HG03095 (cell line): ENCODE results near the gene SLC1A4.
"Not testable (repeated sequence)": the region's sequence is repeated elsewhere in the genome, so short reads cannot be mapped to it uniquely, and the experiment has no call there.

Source experiments
- ATAC-seq: cut with Tn5 transposase; IDR thresholded peaks from one replicate; pipeline ENCODE4 v1.9.1; 2021; ENCODE audit warnings: moderate library complexity; ENCODE audit not compliant: unreplicated experiment

SLC1A4 gene

DNA sequence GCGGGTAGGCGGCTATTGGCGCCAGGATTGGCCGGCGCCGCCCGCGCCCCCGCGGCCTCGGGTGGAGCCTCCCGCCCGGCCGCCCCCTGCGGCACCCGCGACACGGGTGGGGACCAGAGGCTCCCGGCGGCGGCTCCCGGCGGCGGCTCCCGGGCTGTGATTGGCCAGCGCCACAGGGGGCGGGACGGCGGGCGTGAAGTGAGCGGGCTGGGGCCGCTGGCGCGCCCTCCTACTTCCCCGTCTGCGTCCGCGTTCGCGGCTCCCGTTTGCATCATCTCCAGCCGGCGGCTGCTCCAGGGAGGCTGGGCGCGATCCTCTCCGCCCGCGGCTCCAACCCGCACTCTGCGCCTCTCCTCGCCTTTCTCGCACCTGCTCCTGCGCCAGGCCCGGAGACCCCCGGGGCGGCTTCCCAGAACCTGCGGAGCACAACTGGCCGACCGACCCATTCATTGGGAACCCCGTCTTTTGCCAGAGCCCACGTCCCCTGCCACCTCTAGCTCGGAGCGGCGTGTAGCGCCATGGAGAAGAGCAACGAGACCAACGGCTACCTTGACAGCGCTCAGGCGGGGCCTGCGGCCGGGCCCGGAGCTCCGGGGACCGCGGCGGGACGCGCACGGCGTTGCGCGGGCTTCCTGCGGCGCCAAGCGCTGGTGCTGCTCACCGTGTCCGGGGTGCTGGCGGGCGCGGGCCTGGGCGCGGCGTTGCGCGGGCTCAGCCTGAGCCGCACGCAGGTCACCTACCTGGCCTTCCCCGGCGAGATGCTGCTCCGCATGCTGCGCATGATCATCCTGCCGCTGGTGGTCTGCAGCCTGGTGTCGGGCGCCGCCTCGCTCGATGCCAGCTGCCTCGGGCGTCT, at the start of gene SLC1A4:
Gene SLC1A4, plus strand, starts transcription at position 274 of the 856 bp plus-strand sequence. Its CDS starts 245 bp downstream, at position 519.
- ATAC-seq = peak; percentile 68

DNA sequence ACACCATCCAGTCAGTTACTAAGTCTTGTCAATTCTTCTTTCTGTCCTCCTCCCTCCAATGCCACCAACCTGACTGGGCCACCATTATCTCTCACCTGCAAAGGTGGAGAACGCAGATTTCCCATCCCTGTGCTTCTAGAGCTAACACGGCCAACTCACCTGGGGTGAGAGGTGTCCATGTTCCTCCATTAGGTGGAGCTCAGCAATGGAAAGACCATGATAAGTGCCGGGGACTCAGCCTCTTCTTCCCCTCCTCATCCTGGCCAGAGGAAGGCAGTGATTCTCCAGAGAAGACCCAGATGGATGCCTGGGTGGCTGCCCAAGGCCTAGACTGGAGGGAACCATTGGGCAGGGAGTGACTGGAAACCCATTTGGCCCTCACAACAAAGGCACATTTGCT, 48.1 kb upstream of the SLC1A4 start:
- ATAC-seq = no peak

DNA sequence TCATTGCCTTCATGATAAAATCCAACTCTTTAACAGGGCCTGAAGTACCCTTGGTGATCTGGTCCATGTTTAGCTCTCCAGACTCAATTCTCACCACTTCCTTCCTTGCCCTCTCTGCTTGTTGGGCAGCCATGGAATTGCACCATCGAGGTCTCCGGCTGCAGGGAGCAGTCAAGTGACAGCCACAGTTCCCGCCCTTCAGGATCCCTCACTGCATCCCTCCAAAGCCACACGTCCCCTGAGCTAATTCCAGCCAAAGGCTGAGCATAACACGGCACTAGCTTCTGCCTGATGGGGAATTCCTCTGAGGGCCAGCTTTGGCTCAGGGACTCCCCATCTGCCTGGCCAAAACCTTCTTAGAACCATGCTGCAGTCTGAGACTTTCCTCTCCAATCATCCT, 47.4 kb upstream of the SLC1A4 start:
- ATAC-seq = no peak

DNA sequence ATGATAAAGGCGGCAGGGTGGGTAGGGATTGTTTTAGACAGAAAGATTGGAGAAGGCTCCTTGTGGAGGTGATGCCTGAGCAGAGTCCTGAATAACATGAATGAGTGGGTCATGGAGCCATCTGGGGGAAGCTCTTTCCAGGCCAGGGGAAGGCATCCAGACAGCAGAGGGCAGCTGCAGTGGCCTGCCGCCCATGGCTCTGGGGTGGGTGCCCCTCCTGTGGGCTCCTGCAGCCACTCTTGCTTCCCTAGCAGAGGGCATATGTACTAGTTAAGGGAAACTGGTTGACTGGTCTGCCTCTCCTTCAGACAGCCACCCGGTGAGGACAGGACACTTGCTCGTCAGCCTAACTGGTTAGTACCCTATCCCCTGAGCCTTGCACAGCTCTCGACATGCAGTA, 46.5 kb upstream of the SLC1A4 start:
- no peak for ATAC-seq

DNA sequence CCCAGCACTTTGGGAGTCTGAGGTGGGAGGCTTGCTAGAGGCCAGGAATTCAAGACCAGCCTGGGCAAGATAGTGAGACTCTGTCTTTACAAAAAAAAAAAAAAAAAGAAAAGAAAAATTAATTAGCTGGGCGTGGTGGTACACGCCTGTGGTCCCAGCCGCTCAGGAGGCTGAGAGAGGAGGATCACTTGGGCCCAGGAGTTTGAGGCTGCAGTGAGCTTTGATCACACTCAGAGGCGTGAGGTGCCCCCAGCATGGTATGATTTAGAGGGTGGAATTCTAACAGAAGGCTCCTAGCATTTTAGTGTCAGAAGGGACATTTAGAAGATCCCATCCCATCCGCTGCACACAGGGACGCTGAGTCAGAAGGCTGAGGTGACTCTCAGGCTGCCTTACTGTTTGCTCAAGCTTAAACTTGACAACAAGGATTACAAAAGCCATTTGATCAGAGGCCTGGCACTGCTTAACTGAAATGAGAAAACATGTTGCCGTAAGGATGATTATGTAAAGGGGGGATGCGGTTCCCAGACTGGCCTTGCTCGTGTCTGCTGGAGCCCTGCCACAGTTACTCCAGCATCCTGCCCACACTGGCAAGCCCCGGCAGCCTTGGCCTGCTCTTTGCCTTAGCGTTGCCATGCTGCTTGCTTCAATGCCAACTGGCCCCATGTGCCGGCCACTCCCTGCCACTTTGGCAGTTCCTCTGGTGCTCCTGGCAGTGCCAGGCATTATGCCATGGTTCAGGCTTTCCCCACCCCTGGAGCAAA, 45.6 kb upstream of the SLC1A4 start:
- no peak for ATAC-seq

DNA sequence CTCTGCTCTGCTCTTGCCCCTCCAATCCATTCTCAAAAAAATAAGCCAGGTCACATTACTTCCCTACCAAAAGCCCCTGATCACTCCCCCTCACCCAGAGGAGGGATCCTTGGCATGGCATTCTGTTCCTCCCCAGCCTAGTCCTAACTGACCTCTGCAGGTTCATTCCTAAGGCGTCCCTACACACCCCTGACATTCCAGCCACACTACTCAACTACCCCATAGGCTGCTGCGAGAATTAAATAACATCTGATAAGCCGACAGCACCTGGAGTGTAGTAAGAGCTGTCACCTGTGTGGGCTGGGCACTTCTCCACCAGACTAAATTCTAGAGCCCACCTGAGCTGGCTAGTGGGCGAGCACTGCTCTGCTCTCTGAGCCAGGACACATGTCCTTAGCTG, 44.7 kb upstream of the SLC1A4 start:
- ATAC-seq = no peak

DNA sequence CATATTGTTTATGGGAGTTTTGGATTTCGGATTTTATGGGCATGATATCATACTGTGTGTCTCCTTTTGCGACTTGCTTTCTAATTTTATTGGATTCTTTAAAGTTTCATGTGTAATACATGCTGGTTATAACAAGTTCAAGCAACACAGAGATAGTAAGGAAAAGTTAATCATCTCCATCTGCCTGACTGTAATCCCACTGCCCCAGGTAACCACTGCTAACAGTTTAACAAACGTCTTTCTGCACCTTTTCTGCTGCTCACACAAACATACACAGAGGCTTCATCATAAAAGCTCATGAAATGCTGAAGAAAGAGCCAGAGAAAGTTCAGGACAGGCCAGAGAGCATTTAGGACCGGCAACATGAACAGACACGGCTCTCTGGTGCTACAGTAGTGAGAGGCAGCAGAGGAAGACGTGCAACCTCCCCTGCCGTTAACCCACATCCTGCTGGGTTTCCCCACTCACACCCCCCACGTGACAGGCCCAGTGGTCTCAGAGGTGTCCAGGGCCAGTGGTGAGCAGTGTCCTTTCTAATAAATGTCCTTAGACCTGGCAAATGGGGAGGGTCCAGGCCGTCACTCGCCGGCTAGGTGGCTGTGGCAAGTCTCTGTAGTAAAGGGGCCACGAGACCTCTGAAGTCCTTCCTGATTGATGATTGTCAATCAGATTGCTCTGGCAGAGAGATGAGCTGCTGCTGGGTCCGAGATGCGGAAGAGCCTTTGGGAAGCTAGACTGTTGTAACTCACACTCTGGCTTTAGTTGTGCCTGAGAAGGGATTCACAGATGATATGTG, 43.0 kb upstream of the SLC1A4 start:
- peak; percentile 83 for ATAC-seq

DNA sequence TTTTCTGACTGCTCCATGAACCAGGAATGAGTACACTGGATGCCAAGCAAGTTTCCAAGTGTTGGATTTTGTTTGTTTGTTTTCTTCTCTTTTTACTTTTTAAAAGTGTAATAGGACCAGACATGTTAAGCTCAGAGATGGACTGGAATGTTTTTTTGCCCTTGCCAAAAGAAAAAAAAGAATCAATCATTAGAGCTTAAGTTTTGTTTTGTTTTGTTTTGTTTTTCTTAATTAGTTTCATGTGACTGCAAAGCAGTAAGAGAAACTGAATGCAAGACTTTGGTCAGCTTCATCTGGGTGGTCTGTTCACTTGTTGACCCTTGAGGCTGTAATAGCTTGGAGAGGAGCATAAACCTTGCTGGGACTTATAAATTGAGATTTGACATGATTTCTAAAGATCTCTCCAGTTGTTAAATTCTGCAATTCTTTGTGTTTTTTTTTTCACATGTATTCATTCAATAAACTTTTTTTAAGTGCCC, 42.4 kb upstream of the SLC1A4 start:
- no peak for ATAC-seq

DNA sequence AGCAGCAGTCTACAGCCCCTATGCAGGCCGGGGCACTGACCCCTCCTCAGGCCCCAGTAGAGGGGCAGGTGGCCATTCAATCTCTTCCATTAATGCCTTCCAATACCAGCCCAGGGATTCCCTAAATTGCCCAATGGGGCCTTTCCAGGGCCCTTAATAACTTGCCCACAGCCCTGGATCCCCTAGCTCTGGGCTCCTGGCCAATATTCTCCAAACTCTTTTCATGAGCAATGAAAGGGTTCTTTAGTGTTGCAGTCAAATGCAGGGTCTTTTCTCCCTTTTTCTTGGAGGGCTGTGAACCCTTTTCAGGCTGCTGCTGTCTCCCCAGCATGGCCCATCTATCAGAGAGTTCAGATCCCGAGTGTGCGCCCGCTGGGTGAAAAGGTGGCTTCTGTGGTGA, 41.3 kb upstream of the SLC1A4 start:
- ATAC-seq = no peak

DNA sequence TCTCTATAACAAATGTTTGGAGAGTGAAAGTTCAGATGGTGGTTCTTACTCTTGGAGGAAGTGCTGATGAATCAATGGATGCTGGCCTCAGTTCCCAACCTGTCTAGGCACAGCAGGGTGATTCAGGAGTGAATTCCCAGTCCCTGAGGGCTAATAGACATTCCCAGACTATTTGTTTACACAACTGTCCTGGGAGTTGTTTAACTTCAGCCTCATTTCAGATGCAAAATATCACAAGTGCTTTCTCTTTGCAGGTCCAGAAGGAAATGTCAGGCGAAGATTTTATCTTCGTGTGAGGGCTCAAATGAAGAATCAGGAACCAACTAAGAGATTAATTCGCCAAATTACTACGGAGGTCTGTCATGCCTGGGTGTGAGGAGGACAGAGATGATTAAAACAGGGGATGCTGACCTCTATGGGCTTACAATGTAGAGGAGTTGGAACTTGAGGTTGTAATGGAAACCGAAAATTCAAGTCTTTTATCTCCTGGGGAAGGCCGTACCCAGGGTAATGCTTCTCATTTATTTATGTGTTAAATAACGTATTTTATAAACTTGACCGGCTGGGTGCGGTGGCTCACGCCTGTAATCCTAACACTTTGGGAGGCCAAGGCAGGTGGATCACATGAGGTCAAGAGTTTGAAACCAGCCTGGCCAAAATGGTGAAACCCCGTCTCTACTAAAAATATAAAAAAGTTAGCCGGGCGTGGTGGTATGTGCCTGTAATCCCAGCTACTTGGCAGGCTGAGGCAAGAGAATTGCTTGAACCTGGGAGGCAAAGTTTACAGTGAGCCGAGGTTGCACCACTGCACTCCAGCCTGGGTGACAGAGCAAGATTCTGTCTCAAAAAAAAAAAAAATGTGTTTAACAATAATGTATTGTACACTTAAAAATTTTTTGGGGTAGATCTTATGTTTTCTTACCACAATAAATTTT, 38.7 kb upstream of the SLC1A4 start:
- no peak for ATAC-seq

DNA sequence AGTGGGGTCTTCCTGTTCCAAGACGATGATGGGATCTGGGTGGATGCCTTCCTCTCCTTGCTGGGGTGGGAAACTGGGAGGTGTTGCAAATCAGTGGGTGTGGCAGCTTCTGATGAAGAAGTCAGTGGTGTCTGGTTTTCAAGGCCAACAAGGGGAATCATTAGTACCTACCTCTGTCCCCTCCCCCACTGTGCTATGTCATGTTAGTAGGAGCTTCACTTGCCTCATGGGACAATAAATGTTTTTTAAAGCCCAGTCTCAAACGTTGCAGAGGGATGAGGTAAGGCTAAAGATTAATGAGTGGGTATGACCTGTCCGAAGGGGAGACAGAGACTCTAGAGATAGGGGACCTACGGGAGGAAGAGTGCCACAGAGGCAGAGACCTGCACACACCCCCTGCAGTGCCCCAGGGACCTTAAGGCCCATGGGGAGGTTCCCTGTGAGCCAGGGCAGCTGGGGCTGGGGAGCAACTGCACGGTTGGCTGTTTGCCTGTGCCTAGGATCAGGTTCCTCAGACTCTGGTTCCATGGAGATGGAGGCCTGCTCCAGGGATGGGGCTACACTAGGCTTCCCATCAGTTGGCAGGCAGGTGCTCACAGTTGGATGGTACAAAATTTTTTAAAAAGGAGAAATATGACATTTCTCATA, 37.8 kb upstream of the SLC1A4 start:
- no peak for ATAC-seq

DNA sequence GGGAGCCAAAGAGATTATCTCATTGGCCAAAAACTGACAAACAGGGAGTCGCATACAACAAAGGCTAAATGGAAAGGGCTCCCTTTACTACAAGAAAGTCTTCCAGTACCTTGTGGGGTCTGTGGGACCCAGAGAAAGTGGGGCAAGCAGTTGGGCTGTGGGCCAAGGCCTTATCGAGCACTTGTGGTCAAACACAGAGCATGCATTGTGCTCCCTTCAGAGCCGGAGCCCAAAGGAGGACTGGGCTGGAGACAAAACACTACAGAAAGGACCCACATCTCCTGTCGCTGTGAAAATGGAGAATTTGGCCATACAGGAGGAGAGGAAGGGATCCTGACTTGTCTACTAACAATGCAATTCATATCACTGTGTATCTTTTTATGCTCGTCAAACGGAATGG, 37.1 kb upstream of the SLC1A4 start:
- ATAC-seq = no peak

DNA sequence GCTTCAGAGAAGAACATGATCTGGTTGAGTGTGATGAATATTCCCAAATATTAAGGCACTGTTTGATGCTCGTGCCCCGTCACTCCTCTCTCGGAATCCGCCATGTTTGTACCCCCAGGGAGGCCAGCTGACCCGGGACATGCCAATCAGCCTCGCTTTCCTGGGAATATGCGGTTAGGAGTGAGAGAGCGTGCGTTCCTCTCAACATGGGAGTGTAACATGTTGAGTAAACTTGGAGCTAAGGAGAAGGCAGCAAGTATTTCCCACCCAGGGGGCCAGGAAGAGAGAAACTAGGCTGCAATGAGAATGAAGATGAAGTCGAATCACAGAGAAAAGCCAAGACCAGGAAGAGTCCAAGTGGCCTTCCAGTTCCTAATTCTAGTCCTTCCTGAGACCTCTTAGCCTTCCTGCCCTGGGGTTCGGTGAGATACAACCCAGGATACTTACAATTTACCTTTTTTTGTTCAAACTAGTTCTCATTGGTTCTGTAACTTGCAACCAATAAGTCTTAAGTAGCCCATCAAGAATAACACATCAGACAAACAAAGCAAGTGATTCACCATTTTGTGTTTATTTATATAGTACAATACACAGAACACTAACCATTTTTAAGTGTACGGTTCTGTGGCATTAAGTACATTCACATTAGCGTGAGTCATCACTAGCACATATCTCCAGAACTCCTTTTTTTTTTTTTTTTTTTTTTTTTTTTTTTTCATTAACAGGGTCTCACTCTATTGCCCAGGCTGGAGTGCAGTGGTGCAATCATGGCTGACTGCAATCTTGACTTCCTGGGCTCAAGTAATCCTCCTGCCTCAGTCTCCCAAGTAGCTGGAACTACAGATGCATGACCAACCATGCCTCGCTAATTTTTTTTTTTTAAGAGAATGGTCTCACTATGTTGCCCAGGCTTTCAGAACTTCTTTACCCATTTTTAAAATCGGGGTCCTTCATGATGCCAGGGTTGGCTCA, 36.4 kb upstream of the SLC1A4 start:
- ATAC-seq = no peak

DNA sequence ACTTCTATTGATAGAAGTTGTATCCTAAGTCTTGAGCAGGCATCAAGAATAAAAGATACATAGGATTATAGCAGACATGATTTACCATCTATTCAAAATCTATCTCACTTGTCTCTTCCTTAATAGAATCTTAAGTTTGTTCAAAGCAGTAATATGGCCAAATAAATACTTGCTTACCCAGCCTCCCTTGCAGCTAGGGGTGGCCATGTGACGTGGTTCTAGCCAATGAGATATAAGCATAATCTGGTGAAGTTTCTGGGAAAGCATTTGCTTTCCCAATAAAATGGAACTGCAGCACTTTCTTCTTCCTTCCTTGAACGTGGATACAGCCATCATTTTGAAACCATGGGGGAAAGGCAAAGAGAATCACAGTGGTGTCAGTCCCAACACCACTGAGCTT, 33.7 kb upstream of the SLC1A4 start:
- no peak for ATAC-seq

DNA sequence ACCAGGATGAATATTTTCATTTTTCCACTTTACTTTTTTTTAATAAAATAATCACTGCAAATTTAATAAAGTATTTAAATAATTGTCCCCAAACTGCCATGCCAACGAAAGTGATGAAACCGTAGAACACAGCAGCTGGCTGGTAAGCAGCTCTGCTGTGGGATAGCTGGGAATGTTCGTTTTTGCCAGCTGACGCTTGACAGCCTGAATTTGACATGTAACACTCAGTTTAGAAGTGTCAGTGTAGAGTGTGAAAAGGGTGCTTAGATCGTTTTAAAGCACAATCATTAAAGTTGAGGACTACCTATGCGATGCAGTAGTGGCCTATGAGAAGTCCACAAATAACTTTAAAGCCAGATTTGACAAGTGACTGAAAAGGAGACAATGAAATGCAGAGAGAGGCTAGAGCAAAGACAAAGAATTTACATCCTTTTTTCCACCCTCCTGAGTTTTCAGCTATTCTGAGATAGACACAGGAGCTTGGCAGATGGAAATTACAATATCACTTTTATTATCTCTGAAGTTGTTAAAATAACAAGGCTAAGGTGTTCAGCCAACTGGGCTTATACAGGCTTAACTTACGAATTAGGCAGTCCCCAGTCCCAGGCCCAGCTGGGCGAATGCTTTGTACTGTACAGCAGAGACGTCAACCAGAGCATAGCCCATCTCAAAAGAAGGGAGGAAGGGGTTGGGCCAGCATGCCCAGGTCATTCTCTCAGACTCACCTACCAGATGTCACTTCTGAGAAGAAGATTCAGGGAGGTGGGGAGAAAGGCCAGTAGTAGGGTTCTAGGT, 31.9 kb upstream of the SLC1A4 start:
- no peak for ATAC-seq

DNA sequence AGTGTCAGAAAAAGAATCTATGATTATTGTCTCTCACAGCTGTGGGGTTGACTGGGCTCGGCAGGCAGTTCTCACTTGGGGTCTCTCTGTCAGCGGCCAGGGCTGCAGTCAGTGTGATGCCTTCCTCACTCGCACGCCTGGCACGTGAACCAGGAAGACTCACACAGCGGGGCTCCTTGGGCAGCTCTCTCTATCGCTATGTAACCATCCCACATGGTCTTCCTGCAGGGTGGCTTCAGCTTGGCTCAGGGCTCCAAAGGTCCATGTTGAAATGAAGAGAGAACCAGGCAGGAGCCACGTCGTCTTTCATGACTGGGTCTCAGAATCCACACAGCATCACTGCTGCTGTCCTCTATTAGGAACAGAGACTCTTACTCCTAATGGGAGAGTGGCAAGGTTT, 30.6 kb upstream of the SLC1A4 start:
- no peak for ATAC-seq

DNA sequence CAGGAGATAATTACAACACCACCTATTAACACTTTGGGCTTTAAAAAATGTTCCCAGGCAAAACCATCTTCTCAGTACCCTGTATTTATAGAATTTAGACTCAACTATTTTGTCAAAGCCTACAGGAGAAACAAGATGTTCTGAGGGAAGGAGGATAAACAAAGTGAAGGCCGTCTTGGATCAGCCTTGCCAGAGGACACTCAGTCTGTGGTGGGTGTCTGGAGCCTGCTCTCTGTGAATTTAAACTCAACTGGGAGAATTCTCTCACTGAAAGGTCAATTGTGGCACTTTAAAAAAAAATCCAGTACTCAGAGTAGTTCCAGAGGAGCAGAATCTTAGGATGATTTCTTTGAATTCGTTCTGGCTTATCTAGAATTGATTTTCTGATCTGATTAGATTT, 28.4 kb upstream of the SLC1A4 start:
- no peak for ATAC-seq

DNA sequence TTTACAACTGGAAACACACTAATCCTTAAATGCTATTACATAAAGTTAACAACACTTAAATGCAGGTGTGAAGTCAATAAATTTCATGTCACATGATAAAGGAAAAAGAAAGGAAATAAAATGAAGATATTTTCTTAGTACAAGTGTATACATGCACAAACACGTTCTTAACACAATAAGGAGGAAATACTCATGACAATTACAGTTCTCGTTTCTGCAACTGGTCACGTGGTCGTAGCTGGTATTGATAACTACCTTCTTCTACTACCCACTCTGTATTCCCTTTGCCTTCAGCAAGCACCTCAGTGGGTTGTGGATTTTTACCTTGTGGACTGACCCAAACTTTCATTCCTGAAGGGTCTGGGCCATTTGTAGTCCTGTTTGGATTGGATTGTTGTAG, 26.1 kb upstream of the SLC1A4 start:
- ATAC-seq = not testable (repeated sequence)
